HG02885 (cell line): Measurements from ENCODE around the gene CRHR2.

Experiments used
- ATAC-seq: cut with Tn5 transposase; IDR thresholded peaks from one replicate; pipeline ENCODE4 v1.9.1; 2021; ENCODE audit warnings: mild to moderate bottlenecking; ENCODE audit not compliant: unreplicated experiment, poor library complexity

CRHR2 gene

DNA sequence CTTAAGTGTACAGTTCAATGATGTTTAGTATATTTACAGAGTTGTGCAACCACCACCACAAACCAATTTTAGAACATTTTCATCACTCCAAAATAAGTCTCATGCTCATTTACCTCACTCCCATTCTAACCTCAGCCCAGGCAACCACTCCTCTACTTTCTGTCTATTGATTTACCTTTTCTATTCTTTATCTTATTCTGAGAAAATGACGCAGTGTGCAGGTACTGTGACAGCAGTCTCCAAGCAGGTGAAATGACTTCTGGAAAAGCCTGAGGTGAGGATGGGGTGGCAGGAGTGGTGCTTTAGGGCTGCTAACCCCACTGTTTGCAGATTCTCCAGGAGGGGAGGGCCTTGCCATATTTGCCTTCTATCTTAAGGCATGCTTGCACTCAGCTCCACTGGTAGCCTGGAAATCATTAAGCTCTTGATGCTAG lies 48.0 kb downstream of the CRHR2 start:
- no peak for ATAC-seq

DNA sequence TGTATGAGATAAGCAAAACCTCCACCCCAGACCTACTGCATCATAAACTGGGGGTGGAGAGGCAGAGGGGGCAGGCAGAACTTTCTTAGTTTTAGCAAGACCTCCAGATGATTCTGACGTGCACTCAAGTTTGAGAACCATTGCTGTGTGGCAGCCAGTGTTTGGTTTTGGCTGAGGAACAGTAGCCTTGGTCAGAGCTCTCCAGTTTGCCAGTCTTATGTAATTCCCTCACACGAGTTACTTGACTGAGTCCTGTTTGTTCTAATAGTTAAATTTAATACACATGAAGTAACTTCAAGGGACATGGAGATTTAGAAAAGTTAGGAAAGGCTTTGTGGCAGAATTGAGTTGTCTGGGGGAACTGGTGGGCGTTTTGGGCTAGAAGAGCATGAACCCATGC lies 49.0 kb downstream of the CRHR2 start:
- ATAC-seq = no peak

DNA sequence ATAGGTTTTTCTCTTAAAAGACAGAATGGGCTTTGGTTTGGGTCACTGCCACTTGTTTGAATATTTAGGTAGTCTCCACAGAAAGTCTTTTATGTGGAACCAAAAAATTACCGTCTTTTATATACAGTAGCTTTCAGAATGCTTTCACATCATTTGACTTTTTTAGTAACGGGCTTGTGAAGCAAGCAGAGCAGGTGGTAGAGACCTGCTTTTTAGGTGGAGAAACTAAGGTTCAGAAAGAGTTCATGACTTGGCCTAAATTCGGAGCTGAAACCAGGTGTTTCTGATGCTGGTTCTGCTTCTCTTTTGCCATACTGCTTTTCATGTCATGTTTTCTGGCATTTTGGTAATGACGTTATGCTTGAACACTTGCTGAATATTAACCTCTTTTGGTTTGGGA lies 51.3 kb downstream of the CRHR2 start:
- peak; percentile 73 for ATAC-seq

DNA sequence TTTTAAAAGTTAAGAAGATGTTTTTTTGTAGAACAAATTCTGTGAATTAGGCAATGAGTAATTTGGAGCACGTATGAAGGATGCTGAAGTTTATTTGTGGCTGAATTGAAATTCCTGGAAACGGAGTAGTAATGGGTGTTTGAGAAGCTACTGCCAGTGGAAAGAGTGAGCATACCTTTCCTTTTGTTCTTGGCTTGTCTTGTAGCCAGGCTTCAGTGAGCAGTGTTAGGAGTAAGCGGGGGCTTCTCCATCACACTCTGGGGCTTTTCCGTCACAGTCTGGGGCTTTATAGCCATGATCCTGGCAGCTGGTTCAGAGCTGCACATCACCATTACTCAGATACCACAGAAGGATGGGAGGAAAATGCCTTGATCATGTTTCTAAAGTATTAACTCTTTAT lies 55.2 kb downstream of the CRHR2 start:
- ATAC-seq = no peak

DNA sequence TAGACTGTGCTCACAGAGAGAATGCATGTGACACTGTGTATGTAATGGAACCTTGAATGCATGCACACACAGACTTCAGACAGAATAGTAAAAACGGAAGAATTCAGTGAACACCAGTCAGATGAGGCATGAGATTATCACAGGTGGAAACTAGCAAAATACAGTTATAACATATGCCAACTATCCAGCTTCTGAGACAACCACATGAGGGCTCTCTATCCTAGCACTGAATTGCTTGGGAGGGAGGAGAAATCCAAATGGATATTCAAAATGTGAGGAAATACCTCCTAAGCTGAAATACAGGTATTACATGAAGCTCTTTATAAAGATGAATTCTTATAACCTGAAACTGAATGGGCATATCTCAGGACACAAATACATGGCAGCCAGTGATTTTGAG lies 57.0 kb downstream of the CRHR2 start:
- ATAC-seq = no peak

DNA sequence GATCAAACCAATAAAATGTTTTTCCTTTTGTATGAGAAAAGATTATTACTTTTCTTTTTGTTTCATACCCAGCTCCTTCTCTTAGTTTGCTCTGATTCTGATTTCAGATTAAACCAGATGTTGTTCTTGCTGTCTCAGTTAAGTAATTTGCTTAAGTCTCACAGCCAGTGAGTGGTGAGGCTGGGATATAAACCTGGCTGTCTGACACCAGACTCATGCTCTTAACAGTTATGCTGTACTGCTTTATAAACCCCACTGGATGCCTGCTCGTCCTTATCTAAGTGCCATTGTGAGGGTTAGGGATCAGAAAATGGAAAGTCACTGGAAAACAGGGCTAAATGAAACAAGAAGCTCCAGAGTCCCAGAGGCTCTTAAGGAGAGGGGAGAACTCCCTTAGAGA lies 63.3 kb downstream of the CRHR2 start:
- ATAC-seq = no peak

DNA sequence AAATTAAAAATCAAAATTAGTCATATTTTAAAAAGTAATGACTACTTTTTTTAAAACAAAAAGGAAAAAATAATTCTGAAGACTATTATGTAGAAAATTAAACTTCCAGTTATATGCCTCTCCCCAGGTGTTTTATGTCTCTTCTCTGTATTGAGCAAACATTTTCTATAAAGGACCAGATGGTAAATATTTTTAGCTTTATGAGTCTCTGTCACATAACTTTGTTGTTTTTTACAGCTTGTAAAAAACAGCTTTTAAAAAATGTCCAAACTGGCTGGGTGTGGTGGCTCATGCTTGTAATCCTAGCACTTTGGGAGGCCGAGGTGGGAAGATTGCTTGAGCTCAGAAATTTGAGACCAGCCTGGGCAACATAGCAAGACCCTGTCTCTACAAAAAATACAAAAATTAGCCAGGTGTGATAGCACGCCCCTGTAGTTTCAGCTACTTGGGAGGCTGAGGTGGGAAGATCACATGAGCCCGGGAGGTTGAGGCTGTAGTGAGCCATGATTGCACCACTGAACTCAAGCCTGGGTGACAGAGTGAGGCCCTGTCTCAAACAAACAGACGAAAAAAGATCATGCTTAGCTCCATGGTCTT lies 64.1 kb downstream of the CRHR2 start:
- no peak for ATAC-seq

DNA sequence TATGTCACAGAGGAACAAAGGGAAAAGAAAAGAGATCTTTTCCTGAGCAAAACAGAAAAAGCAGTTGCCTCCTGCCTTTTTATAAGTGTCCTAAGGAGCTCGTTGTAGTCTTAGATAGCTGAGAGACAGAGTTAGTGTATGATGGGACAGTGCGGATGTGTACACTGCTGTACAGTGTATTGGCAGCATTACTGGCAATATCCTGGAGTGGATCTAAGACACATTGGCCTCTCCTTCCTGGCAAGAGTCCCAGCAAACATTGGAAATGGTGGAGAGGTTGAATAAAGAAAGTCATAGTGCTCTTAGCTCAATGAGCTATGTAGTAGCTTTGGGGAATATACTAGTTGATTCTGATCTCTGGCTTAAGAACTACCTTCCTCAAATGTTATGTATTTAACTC lies 64.9 kb downstream of the CRHR2 start:
- ATAC-seq = no peak

DNA sequence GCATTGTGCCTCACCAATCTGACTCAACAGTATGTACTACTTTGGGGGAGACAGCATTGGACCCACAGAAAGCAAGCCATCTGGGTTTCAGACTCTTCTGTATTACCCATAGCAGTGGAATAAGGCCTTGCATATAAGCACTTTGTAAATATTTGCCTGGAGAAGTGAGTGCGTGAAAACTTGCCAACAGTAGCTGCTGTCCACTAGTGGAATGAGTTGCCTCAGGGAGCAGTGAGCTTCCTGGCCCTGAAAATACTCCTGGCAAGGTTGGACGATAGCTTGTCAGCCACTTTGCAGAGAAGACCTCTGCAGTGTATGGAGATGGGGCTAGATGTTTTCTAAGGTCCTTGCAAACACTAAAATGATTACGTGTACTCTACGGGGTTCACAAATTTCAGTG lies 65.9 kb downstream of the CRHR2 start:
- ATAC-seq = no peak

DNA sequence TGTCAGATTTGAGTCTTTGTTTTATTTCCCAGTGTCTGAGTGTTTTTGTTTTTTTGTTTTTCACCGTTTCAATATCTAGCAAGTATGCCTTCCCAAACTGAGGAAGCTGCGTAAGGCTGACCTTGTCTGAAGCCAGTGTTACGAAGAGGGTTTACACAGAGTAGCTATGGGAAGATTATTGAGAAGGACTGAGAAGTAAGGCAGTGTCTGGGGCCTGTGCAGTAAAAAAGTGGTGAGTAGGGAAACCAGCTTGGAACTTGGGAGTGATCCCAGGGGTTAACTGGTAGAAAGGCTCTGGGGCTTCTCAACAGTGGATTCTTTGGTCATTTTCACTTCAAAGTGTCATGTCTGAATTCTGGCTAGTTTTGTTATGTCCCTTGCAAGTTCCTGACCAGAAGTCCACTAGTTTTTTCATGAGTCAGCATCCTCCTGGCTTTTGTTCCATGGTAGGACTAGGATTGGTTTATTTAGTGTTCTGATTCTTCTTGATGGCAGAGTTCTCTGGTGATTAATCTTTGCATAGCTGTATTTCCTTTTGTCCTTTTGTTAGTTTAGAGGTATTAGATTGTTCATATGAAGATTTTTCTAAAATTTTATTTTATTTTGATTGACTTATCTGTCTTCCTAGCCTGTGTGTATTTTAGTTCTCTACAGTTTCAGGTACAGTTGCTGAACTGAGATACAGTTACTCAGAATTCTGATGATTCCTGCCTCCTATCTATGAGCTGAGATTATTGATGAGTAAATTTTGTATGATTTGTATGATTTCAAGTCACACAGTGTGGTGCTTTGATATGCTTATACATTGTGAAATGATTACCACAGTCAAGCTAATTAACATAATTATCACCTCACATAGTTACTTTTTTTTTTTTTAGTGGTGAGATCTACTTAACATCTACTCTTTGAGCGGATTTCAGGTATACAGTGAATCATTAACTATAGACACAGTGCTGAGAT lies 68.6 kb downstream of the CRHR2 start:
- no peak for ATAC-seq

DNA sequence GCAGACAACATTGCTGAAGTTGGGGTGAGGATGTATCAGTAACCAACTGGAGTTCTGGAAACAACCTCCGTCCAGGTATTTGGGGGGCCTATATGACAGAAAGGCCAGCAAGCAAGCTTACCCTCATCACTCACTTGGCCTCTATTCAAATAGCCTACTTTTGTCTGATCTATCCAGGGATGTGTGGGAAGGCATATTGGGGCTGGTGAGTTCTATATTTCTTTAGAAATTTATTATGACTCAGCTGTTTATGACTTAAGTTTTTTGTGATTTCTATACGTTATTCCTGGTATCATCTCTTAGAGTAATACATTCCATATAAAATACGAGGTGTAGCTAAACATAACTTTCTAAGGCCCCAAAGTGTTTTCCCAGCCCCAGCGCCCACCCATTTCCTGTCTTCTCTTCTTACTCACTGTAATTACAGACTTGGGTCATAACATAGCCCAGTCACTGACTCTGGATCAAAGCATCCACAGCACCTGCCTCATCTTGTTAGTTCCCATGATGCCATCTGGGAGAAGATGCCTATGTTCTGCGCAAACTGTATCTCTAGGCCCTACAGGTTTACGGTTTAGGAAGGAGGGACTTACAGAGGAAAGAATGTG lies 69.5 kb downstream of the CRHR2 start:
- ATAC-seq = no peak

DNA sequence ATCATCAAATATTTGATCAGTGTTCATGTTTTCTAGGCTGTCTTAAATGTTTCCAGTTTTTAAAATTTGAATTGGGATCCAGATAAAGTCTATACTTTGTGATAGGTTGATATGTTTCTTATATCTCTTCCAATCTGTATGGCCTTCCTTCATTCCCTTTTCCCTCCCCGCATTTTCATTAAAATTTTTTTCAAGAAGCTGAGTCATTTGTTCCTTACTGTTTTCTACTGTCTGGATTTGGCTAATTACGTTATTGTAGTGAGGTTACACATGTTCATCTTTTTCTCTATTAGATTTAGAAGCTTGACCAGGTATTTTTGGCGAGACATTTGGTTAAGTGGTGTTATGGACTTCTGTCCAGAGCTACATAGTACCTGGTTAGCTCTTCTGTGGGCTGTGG lies 76.4 kb downstream of the CRHR2 start:
- no peak for ATAC-seq

DNA sequence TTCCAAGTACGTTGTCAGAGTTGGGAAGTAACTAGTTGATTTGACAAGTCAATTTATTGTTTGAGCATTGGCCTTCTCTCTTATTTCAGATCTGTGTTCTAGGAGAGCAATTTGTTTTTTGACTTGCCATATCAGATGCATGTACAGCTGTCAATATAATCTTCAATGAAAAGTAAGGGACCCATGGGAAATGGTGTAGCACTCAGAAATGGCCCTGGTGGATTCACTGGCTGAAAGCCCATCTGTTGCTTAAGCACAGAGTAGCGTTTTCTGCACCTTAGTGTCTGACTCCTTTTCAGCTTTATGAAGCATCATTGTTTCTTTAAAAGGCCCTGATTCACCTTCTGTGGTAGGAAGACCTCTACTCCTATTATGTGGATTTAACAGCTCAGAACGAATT lies 77.4 kb downstream of the CRHR2 start:
- no peak for ATAC-seq
